HEK293 (cell line): ENCODE data around the gene SLC25A22.

Experiments
- CTCF ChIA-PET: fragments of 350-600 bp; formaldehyde crosslinking; extraction: SDS; loops from one replicate; lab custom pipeline; 2021; ENCODE audit warnings: antibody characterized with exemption; lab: Yijun Ruan, JAX
- POLR2A ChIA-PET: fragments of 300-600 bp; formaldehyde crosslinking; extraction: SDS; loops from one replicate; lab custom pipeline; 2020; ENCODE audit warnings: antibody characterized with exemption, inconsistent platforms; lab: Yijun Ruan, JAX
- H3K27ac ChIP-seq: fragments of 200-500 bp; sonication (Bioruptor generic); 2 replicates; pipeline ENCODE4 v1.5.1; 2014; ENCODE audit warnings: low read depth, low read length, control low read depth, inconsistent platforms; ENCODE audit errors: extremely low read depth
- H3K36me3 ChIP-seq, 2 experiments: fragments of 200-500 bp in 1 of 2; sonication (Bioruptor generic) in 1 of 2; 1 replicate in 1 of 2; 2 replicates in 1 of 2; pipeline ENCODE4 v1.5.1; 2014 to 2017; ENCODE audit warnings: inconsistent platforms in 2 of 2, low read length in 2 of 2; ENCODE audit not compliant: control insufficient read depth in 2 of 2, insufficient read depth in 1 of 2
- H3K4me1 ChIP-seq: fragments of 200-500 bp; sonication (Bioruptor generic); 2 replicates; pipeline ENCODE4 v1.5.1; 2014; ENCODE audit warnings: mild to moderate bottlenecking, low read length, inconsistent platforms; ENCODE audit not compliant: control insufficient read depth, insufficient read depth
- H3K4me3 ChIP-seq: 2 replicates; pipeline ENCODE4 v1.5.1; 2011; ENCODE audit warnings: low read depth, mild to moderate bottlenecking, control low read depth, low read length, moderate library complexity
- H3K9me3 ChIP-seq: fragments of 200-500 bp; sonication (Bioruptor generic); 2 replicates; pipeline ENCODE4 v1.5.1; 2014; ENCODE audit warnings: low read depth, low read length, inconsistent platforms; ENCODE audit not compliant: control insufficient read depth, insufficient read depth
- BCL11A ChIP-seq: fragments of 450-650 bp; formaldehyde crosslinking; IDR thresholded peaks from 2 replicates; pipeline ENCODE4 v1.5.1; 2016; ENCODE audit warnings: low read depth, missing biosample characterization, missing genetic modification characterization
- BCL11B ChIP-seq: fragments of 450-650 bp; formaldehyde crosslinking; IDR thresholded peaks from 2 replicates; pipeline ENCODE4 v1.5.1; 2016; ENCODE audit warnings: low read depth, missing biosample characterization, missing genetic modification characterization
- GLIS2 ChIP-seq: fragments of 450-650 bp; formaldehyde crosslinking; IDR thresholded peaks from 2 replicates; pipeline ENCODE4 v1.5.1; 2016; ENCODE audit warnings: missing biosample characterization, missing genetic modification characterization
- HOXD13 ChIP-seq: sonication (generic); formaldehyde crosslinking; IDR thresholded peaks from 2 replicates; pipeline ENCODE4 v1.8.0; 2022; ENCODE audit warnings: missing genetic modification reagents, borderline replicate concordance
- IKZF3 ChIP-seq: fragments of 450-650 bp; IDR thresholded peaks from 2 replicates; pipeline ENCODE4 v1.5.0; 2018; ENCODE audit warnings: missing biosample characterization, mild to moderate bottlenecking, missing genetic modification characterization, moderate library complexity
- KLF1 ChIP-seq: fragments of 450-650 bp; formaldehyde crosslinking; IDR thresholded peaks from 2 replicates; pipeline ENCODE4 v1.5.1; 2016; ENCODE audit warnings: missing biosample characterization, missing genetic modification characterization
- KLF10 ChIP-seq: fragments of 450-650 bp; IDR thresholded peaks from 2 replicates; pipeline ENCODE4 v1.5.1; 2018; ENCODE audit warnings: missing biosample characterization, mild to moderate bottlenecking, missing genetic modification characterization
- KLF8 ChIP-seq: fragments of 450-650 bp; formaldehyde crosslinking; IDR thresholded peaks from 2 replicates; pipeline ENCODE4 v1.5.1; 2016; ENCODE audit warnings: missing biosample characterization, missing genetic modification characterization
- KLF9 ChIP-seq: fragments of 450-650 bp; formaldehyde crosslinking; IDR thresholded peaks from 2 replicates; pipeline ENCODE4 v1.5.1; 2016; ENCODE audit warnings: missing biosample characterization, missing genetic modification characterization, low read depth
- OSR2 ChIP-seq: fragments of 450-650 bp; formaldehyde crosslinking; IDR thresholded peaks from 2 replicates; pipeline ENCODE4 v1.5.1; 2016; ENCODE audit warnings: missing biosample characterization, missing genetic modification characterization
- PATZ1 ChIP-seq: fragments of 450-650 bp; formaldehyde crosslinking; IDR thresholded peaks from 2 replicates; pipeline ENCODE4 v1.5.1; 2016; ENCODE audit warnings: missing biosample characterization, missing genetic modification characterization
- SCRT2 ChIP-seq: fragments of 450-650 bp; formaldehyde crosslinking; IDR thresholded peaks from 2 replicates; pipeline ENCODE4 v1.5.1; 2016; ENCODE audit warnings: missing biosample characterization, missing genetic modification characterization
- SP2 ChIP-seq: fragments of 450-650 bp; formaldehyde crosslinking; IDR thresholded peaks from 2 replicates; pipeline ENCODE4 v1.5.1; 2016; ENCODE audit warnings: missing biosample characterization, missing genetic modification characterization
- SP3 ChIP-seq: fragments of 450-650 bp; formaldehyde crosslinking; IDR thresholded peaks from 2 replicates; pipeline ENCODE4 v1.5.1; 2016; ENCODE audit warnings: missing biosample characterization, missing genetic modification characterization
- ZBTB48 ChIP-seq: fragments of 450-650 bp; formaldehyde crosslinking; IDR thresholded peaks from 2 replicates; pipeline ENCODE4 v1.5.1; 2016; ENCODE audit warnings: missing biosample characterization, missing genetic modification characterization
- ZBTB7A ChIP-seq: fragments of 450-650 bp; formaldehyde crosslinking; IDR thresholded peaks from 2 replicates; pipeline ENCODE4 v1.5.1; 2016; ENCODE audit warnings: low read depth, missing biosample characterization, missing genetic modification characterization
- ZFP69B ChIP-seq: fragments of 450-650 bp; formaldehyde crosslinking; IDR thresholded peaks from 2 replicates; pipeline ENCODE4 v1.5.1; 2016; ENCODE audit warnings: missing biosample characterization, missing genetic modification characterization
- ZIC2 ChIP-seq: fragments of 450-650 bp; formaldehyde crosslinking; IDR thresholded peaks from 2 replicates; pipeline ENCODE4 v1.5.1; 2016; ENCODE audit warnings: missing biosample characterization, missing genetic modification characterization
- ZNF214 ChIP-seq: fragments of 450-650 bp; formaldehyde crosslinking; IDR thresholded peaks from 2 replicates; pipeline ENCODE4 v1.5.1; 2017; ENCODE audit warnings: missing biosample characterization, mild to moderate bottlenecking, missing genetic modification characterization, borderline replicate concordance
- ZNF324 ChIP-seq: fragments of 450-650 bp; formaldehyde crosslinking; IDR thresholded peaks from 2 replicates; pipeline ENCODE4 v1.5.1; 2016; ENCODE audit warnings: missing biosample characterization, missing genetic modification characterization
- ZNF521 ChIP-seq: fragments of 450-650 bp; formaldehyde crosslinking; IDR thresholded peaks from 2 replicates; pipeline ENCODE4 v1.5.1; 2017; ENCODE audit warnings: missing biosample characterization, mild to moderate bottlenecking, missing genetic modification characterization
- ZNF600 ChIP-seq: fragments of 450-650 bp; formaldehyde crosslinking; IDR thresholded peaks from 2 replicates; pipeline ENCODE4 v1.5.1; 2016; ENCODE audit warnings: missing biosample characterization, missing genetic modification characterization
- ZNF623 ChIP-seq: fragments of 450-650 bp; formaldehyde crosslinking; IDR thresholded peaks from 2 replicates; pipeline ENCODE4 v1.5.1; 2016; ENCODE audit warnings: missing biosample characterization, missing genetic modification characterization
- ZNF658 ChIP-seq: fragments of 450-650 bp; formaldehyde crosslinking; IDR thresholded peaks from 2 replicates; pipeline ENCODE4; 2016; ENCODE audit warnings: missing biosample characterization, missing genetic modification characterization
- ZNF776 ChIP-seq: fragments of 450-650 bp; formaldehyde crosslinking; IDR thresholded peaks from 2 replicates; pipeline ENCODE4 v1.5.0; 2017; ENCODE audit warnings: missing biosample characterization, missing genetic modification characterization, borderline replicate concordance
- ZSCAN4 ChIP-seq: fragments of 450-650 bp; formaldehyde crosslinking; IDR thresholded peaks from 2 replicates; pipeline ENCODE4 v1.5.1; 2017; ENCODE audit warnings: missing biosample characterization, missing genetic modification characterization

The SLC25A22 gene

DNA sequence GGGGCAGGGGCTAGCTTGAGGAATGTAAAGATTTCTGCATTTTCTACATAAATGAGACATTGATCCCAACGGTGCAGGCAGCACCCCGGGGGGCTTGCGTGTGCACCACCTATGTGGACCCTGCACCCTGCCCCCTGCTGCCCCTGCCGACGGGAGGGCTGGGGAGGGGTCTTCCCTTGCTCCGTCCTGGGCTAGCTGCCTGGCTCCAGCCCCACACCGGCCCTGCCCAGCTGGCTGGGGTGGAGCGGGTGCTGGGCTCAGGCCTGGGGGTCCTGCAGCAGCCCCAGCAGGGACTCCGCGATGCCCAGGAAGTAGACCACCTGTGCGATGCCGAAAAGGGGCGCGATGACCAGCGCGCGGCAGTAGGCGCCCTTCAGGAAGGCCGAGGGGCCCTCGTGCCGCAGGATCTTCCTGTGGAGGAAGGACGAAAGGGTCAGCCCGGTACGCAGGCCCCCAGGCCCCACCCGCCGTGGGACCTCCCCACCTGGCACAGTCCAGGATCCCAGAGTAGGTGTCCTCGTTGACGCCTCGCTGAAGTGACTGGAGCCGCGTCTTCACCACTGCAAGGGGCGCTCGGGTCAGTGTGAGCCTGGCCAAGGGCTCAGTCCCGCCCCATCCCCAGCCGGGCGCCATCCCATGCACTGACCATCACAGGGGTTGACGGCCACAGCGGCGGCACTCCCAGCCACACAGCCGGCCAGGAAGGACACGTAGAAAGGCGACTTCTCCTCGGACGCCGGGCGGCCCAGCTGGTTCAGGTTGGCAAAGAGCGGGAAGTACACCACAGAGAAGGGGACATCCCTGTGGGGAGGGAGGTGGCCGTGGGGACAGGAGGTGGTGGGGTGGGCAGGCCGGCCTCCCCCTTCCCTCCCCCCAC, 6.2 kb downstream of the SLC25A22 start:
- Histone ChIP-seq H3K9me3 (no peaks in the 10 kb centered on the region), H3K4me1 (peaks cover 6% of the 10 kb centered on the region), H3K36me3 (peaks cover 0 to 33% of the 10 kb centered on the region in 2 experiments; a peak in 1 of 3 replicates), H3K4me3 (no peak overlapping the region), H3K27ac (no peak overlapping the region)
- CTCF ChIA-PET, result no interaction called here
- POLR2A ChIA-PET, result interaction anchor here (2.2 kb wide), 1 partner anchor 27 kb away, joined by 9 read pairs; the partner anchor contains the start of gene PNPLA2
- TF ChIP-seq GLIS2 (tag by site-specific recombination) (peak; percentile 39), BCL11A (tag by site-specific recombination) (0 out of 2 replicates have a peak, but pooled peaks have one; percentile 19), SCRT2 (tag by site-specific recombination) (no peak)

DNA sequence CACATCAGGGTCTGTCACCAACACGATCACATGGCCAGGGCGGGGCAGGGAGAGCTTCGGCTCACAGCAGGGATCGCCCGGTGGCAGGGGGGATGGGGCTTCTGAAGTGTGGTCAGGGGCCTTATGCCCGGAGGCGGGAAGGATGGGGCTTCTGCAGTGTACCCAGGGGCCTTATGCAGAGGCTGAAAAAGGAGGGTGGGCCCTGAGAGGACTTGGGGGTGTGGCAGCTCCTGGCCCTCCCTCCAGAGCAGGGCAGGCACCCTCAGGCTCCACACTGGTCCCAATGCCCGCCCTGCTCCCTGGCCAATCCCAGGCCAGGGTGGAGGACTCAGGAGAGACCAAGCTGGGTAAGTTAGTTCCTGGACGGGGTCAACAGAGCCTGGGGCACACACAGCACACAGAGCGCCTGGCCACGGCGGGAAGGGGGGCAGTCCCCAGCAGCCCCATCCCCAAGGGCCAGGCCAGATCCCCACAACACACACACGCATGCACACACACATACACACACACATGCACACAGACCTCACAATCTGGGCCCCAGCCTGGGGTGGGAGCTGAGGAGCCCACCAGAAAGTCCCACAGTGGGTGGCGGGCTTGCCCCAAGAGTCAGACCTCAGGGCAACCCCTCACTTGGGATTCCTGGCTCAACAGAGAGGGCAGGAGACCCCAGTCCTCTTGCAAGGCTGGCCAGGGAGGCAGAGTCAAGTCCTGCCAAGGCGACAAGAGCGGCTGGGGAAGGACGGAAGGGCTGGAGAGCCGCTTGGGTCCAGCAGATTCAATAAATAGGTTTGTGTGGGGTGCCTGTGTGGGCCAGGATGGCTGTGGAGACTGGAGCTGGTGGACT, 7.1 kb downstream of the SLC25A22 start:
- H3K4me3 ChIP-seq, result no peak overlapping the region
- no peaks in the 10 kb centered on the region for H3K9me3 ChIP-seq
- ChIA-PET CTCF (interaction anchor here (0.7 kb wide), 1 partner anchor 257 kb away, joined by 4 read pairs; no protein-coding TSS in a partner anchor), POLR2A (interaction anchor here (0.5 to 2.2 kb wide), 7 partner anchors 14 to 105 kb away, joined by 3 to 11 read pairs (median 5); partner anchors contain the start of genes CRACR2B, GATD1, PNPLA2 and TMEM80)
- peaks cover 3% of the 10 kb centered on the region for H3K4me1 ChIP-seq
- 0 out of 2 replicates have a peak, but pooled peaks have one; percentile 20 for TF ChIP-seq ZBTB48
- TF ChIP-seq SP2 (tag by site-specific recombination), result peak; percentile 77
- peak; percentile 48; the same call in 1 of the 2 replicates for TF ChIP-seq KLF9 (tag by site-specific recombination)
- TF ChIP-seq ZIC2 (tag by site-specific recombination), result 0 out of 2 replicates have a peak, but pooled peaks have one; percentile 33
- no peak for TF ChIP-seq ZNF214 (tag by site-specific recombination)
- no peak for TF ChIP-seq ZFP69B (tag by site-specific recombination)
- TF ChIP-seq ZNF600 (tag by site-specific recombination), result 0 out of 2 replicates have a peak, but pooled peaks have one; percentile 24
- TF ChIP-seq ZNF623 (tag by site-specific recombination), result peak; percentile 14; the same call in 1 of the 2 replicates
- peak; percentile 38; the same call in 1 of the 2 replicates for TF ChIP-seq ZBTB7A
- TF ChIP-seq KLF10 (tag by site-specific recombination), result peak; percentile 39; the same call in 1 of the 2 replicates
- TF ChIP-seq ZNF776 (tag by site-specific recombination), result no peak
- TF ChIP-seq ZNF324 (tag by site-specific recombination), result no peak
- TF ChIP-seq BCL11B, result peak; percentile 51; the same call in 1 of the 2 replicates
- TF ChIP-seq ZNF658, result no peak
- TF ChIP-seq HOXD13 (CRISPR knock-in tag), result no peak
- TF ChIP-seq PATZ1 (tag by site-specific recombination), result peak; percentile 80
- peak; percentile 39; the same call in 1 of the 2 replicates for TF ChIP-seq KLF8 (tag by site-specific recombination)
- TF ChIP-seq ZSCAN4, result peak; percentile 75
- TF ChIP-seq OSR2, result peak; percentile 77
- TF ChIP-seq SP3 (tag by site-specific recombination), result peak; percentile 48
- TF ChIP-seq IKZF3 (tag by site-specific recombination), result no peak
- no peak for TF ChIP-seq ZNF521 (tag by site-specific recombination)
- TF ChIP-seq KLF1 (tag by site-specific recombination), result peak; percentile 34
- peaks cover 0 to 41% of the 10 kb centered on the region in 2 experiments; a peak in 1 of 3 replicates for H3K36me3 ChIP-seq
- H3K27ac ChIP-seq, result no peak overlapping the region
